ENCODE results near the gene CREB5. TPM values are rescaled to one million over a fixed set of nuclear protein-coding genes. Genes with fewer than 3 reads are reported as not detected.

CREB5 gene
- total and polyA plus RNA-seq, 2 of the 8 experiments (the other 6 are each of a cell fraction or from before 2014, with no cell fraction given), result 2.4 to 2.7 TPM

DNA sequence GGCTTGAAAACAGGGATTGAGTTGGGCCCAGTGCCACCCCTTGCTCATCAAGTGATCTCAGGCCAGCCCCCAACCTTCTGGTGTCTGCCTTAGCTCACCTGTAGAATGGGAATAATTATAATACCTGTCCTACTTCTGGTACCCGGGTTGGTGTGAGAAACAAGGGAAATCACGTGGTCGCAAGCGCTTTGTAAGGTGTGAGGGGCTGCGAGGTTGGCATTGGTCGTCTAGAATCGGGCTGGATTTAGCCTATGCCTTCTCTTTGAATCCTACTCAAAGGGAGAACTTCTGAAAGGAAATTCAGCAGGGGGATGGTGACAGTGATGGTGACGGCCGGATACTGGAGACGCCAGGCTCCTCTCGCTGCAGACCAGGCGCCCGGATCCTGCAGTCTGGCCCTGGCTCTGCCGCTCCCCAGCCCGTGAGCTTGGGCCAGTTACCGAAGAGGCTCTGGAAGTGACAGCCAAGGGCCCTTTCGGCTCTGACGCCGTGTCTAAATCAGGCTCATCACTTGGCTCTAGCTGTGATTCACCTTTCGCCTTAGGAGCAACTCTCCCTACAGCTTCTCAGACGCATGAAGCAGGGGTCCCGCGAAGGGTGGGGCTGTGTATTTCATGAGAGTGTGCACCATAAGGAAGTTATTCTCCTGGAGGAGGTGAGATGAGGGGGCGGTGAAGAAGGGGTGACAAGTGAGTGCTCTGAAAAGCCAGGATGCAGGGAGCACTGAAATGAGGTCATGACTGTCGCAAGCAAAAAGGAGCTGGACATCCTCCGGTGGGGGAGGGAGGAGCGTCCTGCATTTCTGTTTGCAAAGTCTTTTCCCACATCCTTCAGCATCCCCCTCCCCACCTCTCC is 4.0 kb upstream of the CREB5 start (continued):
- TF ChIP-seq NANOG (IDR thresholded peaks at IDR 0.05; ENCODE audit: insufficient read depth, low read depth, low read length, poor library complexity, severe bottlenecking) (no peak), SP1 (IDR thresholded peaks at IDR 0.05; ENCODE audit: low read depth, low read length) (0 out of 2 replicates have a peak, but pooled peaks have one; percentile 6), CBX5 (IDR thresholded peaks at IDR 0.05; ENCODE audit: low read depth, low read length) (no peak), TAF1 (IDR thresholded peaks at IDR 0.05; ENCODE audit: low read depth, low read length) (no peak), ASH2L (IDR thresholded peaks at IDR 0.05; ENCODE audit: low read length) (peak; percentile 41), HDAC2 (IDR thresholded peaks at IDR 0.05; ENCODE audit: borderline replicate concordance in 1 of 2, low read depth in 2 of 2, low read length in 2 of 2) (0 out of 4 replicates have a peak, but pooled peaks of 1 of the 2 experiments have one; percentile 79), CTBP2 (IDR thresholded peaks at IDR 0.05; ENCODE audit: borderline replicate concordance, insufficient read depth, insufficient read length, low read length) (peak; percentile 46), PHF8 (conservative IDR thresholded peaks at IDR 0.05; ENCODE audit: low read depth, low read length) (no peak), TAF7 (optimal IDR thresholded peaks at IDR 0.05; ENCODE audit: borderline replicate concordance, low read depth, low read length) (no peak), EZH2 (IDR thresholded peaks at IDR 0.05; ENCODE audit: low read depth, low read length, severe bottlenecking) (no peak), TBP (IDR thresholded peaks at IDR 0.05; ENCODE audit: low read depth, low read length) (no peak), TCF12 (IDR thresholded peaks at IDR 0.05; ENCODE audit: low read depth, low read length) (no peak), POLR2A (IDR thresholded peaks at IDR 0.05; ENCODE audit: control extremely low read depth in 1 of 2, low read depth in 2 of 2, low read length in 2 of 2) (no peak; a peak in 1 of 3 replicates), SP2 (IDR thresholded peaks at IDR 0.05; ENCODE audit: low read length) (no peak), NRF1 (IDR thresholded peaks at IDR 0.05; ENCODE audit: low read depth, low read length) (no peak), POLR2AphosphoS5 (IDR thresholded peaks at IDR 0.05; ENCODE audit: low read depth, low read length) (no peak)
- TF ChIP-seq, protein P1, sequence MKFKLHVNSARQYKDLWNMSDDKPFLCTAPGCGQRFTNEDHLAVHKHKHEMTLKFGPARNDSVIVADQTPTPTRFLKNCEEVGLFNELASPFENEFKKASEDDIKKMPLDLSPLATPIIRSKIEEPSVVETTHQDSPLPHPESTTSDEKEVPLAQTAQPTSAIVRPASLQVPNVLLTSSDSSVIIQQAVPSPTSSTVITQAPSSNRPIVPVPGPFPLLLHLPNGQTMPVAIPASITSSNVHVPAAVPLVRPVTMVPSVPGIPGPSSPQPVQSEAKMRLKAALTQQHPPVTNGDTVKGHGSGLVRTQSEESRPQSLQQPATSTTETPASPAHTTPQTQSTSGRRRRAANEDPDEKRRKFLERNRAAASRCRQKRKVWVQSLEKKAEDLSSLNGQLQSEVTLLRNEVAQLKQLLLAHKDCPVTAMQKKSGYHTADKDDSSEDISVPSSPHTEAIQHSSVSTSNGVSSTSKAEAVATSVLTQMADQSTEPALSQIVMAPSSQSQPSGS (IDR thresholded peaks at IDR 0.05; ENCODE audit: low read length), result no peak
- TF ChIP-seq, protein P2, sequence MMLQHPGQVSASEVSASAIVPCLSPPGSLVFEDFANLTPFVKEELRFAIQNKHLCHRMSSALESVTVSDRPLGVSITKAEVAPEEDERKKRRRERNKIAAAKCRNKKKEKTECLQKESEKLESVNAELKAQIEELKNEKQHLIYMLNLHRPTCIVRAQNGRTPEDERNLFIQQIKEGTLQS (IDR thresholded peaks at IDR 0.05; ENCODE audit: insufficient read depth, low read depth, low read length), result no peak
